HepG2 (cell line): ENCODE measurements around the gene TM4SF5. TPM values are rescaled to one million over a fixed set of nuclear protein-coding genes. Genes with fewer than 3 reads are reported as not detected.

Source experiments
- ARNT ChIP-seq: fragments of 450-650 bp; IDR thresholded peaks from 2 replicates; pipeline ENCODE4 v1.6.1; 2017
- MAF1 ChIP-seq: sonication (generic); formaldehyde crosslinking; IDR thresholded peaks from 2 replicates; pipeline ENCODE4 v1.5.0; 2020; ENCODE audit warnings: missing genetic modification reagents, borderline replicate concordance
- NR3C1 ChIP-seq: sonication (generic); formaldehyde crosslinking; IDR thresholded peaks from 2 replicates; pipeline ENCODE4 v1.4.0; 2020; ENCODE audit warnings: missing genetic modification reagents
- SRSF9 ChIP-seq: fragments of 200-400 bp; formaldehyde crosslinking; IDR thresholded peaks from 2 replicates; pipeline ENCODE4 v1.6.1; 2018; ENCODE audit warnings: borderline replicate concordance, mild to moderate bottlenecking, low read depth, low read length; ENCODE audit not compliant: insufficient read depth, poor library complexity, severe bottlenecking
- ZNF891 ChIP-seq: sonication (generic); formaldehyde crosslinking; IDR thresholded peaks from 2 replicates; pipeline ENCODE4 v1.5.0; 2020; ENCODE audit warnings: mild to moderate bottlenecking, missing genetic modification reagents
- polyA plus RNA-seq, 8 experiments: library from polyadenylated mRNA; depleted of rRNA in 3 of 8; stranded (reverse) in 7 of 8; unstranded in 1 of 8; fragments of >200 nt; fragmentation: Illumina TruSeq in 4 of 8; extraction: Trizol in 4 of 8; gene quantifications; 2 replicates each; pipeline versions ENCODE4 v1.2.1 to v1.2.3, GENCODE V29; 2011 to 2016; ENCODE audit warnings: low read depth in 4 of 8, missing spikeins in 1 of 8, mixed read lengths in 1 of 8; ENCODE audit not compliant: insufficient read depth in 1 of 8
- total RNA-seq, 5 experiments: library from RNA; depleted of rRNA; stranded (reverse); fragments of >200 nt; fragmentation: Illumina TruSeq; extraction: Trizol; gene quantifications; 2 replicates each; pipeline ENCODE4 v1.2.3, GENCODE V29; 2016; ENCODE audit warnings: low read depth in 1 of 5
- TF ChIP-seq, protein P1 (sequence below): sonication (generic); formaldehyde crosslinking; IDR thresholded peaks from 2 replicates; pipeline ENCODE4 v1.4.0; 2020; ENCODE audit warnings: missing genetic modification reagents; ENCODE audit errors: not compliant biosample characterization
- TF ChIP-seq, protein P2 (sequence below): IDR thresholded peaks from 2 replicates; pipeline ENCODE4 v1.6.1; 2016; ENCODE audit warnings: mild to moderate bottlenecking
- TF ChIP-seq, protein P3 (sequence below): sonication (generic); formaldehyde crosslinking; IDR thresholded peaks from 2 replicates; pipeline ENCODE4 v1.4.0; 2020; ENCODE audit warnings: missing genetic modification reagents
- TF ChIP-seq, protein P4 (sequence below): sonication (generic); formaldehyde crosslinking; IDR thresholded peaks from 2 replicates; pipeline ENCODE4 v1.5.0; 2020; ENCODE audit warnings: mild to moderate bottlenecking, missing genetic modification reagents
- TF ChIP-seq, protein P5 (sequence below): sonication (generic); formaldehyde crosslinking; IDR thresholded peaks from 2 replicates; pipeline ENCODE4 v1.5.0; 2020; ENCODE audit warnings: missing genetic modification reagents, mild to moderate bottlenecking, borderline replicate concordance

The TM4SF5 gene
- total and polyA plus RNA-seq, 2 of the 13 experiments (the other 11 are each of a cell fraction or from before 2014, with no cell fraction given), result 30.1 to 126 TPM

DNA sequence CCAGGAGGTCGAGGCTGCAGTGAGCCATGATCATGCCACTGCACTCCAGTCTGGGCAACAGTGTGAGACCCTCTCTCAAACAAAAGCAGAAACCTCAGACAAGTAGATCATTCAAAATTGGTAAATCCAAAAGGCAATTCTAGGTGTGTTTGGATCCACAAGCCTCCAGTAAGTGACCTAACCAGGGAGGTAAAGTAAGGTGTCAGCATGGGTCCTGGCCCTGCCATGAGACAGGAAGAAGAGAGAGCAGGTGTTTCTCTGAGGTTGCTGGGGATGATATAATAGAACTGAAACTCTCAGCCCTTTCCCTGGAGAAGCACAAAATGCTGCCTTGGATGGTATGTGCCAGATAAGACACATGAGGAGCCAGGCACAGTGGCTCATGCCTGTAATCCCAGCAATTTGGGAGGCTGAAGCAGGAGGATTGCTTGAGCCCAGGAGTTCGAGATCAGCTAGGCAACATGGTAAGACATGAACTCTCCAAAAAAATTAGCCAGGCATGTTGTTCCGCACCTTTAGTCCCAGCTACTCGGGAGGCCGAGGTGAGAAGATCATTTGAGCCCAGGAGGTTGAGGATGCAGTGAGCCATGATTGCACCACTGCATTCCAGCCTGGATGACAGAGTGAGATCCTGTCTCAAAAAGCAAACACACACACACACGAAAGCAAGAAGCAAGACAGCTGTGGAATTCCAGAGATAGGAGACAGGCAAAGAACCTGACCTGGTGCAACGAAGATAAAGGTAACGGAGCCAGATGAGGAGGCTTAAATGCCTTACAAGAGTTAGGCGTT lies 6.5 kb downstream of the TM4SF5 start (continued):
- TF ChIP-seq, protein P1, sequence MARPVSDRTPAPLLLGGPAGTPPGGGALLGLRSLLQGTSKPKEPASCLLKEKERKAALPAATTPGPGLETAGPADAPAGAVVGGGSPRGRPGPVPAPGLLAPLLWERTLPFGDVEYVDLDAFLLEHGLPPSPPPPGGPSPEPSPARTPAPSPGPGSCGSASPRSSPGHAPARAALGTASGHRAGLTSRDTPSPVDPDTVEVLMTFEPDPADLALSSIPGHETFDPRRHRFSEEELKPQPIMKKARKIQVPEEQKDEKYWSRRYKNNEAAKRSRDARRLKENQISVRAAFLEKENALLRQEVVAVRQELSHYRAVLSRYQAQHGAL, result no peak
- TF ChIP-seq, protein P2, sequence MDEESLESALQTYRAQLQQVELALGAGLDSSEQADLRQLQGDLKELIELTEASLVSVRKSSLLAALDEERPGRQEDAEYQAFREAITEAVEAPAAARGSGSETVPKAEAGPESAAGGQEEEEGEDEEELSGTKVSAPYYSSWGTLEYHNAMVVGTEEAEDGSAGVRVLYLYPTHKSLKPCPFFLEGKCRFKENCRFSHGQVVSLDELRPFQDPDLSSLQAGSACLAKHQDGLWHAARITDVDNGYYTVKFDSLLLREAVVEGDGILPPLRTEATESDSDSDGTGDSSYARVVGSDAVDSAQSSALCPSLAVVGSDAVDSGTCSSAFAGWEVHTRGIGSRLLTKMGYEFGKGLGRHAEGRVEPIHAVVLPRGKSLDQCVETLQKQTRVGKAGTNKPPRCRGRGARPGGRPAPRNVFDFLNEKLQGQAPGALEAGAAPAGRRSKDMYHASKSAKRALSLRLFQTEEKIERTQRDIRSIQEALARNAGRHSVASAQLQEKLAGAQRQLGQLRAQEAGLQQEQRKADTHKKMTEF (CRISPR knock-in tag), result peak; percentile 84
- TF ChIP-seq SRSF9 (no peak), ZNF891 (no peak), MAF1 (CRISPR knock-in tag) (no peak), NR3C1 (no peak), ARNT (no peak)
- TF ChIP-seq, protein P3, sequence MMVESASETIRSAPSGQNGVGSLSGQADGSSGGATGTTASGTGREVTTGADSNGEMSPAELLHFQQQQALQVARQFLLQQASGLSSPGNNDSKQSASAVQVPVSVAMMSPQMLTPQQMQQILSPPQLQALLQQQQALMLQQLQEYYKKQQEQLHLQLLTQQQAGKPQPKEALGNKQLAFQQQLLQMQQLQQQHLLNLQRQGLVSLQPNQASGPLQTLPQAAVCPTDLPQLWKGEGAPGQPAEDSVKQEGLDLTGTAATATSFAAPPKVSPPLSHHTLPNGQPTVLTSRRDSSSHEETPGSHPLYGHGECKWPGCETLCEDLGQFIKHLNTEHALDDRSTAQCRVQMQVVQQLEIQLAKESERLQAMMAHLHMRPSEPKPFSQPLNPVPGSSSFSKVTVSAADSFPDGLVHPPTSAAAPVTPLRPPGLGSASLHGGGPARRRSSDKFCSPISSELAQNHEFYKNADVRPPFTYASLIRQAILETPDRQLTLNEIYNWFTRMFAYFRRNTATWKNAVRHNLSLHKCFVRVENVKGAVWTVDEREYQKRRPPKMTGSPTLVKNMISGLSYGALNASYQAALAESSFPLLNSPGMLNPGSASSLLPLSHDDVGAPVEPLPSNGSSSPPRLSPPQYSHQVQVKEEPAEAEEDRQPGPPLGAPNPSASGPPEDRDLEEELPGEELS (CRISPR knock-in tag), result peak; percentile 90
- TF ChIP-seq, protein P4, sequence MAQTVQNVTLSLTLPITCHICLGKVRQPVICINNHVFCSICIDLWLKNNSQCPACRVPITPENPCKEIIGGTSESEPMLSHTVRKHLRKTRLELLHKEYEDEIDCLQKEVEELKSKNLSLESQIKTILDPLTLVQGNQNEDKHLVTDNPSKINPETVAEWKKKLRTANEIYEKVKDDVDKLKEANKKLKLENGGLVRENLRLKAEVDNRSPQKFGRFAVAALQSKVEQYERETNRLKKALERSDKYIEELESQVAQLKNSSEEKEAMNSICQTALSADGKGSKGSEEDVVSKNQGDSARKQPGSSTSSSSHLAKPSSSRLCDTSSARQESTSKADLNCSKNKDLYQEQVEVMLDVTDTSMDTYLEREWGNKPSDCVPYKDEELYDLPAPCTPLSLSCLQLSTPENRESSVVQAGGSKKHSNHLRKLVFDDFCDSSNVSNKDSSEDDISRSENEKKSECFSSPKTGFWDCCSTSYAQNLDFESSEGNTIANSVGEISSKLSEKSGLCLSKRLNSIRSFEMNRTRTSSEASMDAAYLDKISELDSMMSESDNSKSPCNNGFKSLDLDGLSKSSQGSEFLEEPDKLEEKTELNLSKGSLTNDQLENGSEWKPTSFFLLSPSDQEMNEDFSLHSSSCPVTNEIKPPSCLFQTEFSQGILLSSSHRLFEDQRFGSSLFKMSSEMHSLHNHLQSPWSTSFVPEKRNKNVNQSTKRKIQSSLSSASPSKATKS (CRISPR knock-in tag), result no peak
- TF ChIP-seq, protein P5, sequence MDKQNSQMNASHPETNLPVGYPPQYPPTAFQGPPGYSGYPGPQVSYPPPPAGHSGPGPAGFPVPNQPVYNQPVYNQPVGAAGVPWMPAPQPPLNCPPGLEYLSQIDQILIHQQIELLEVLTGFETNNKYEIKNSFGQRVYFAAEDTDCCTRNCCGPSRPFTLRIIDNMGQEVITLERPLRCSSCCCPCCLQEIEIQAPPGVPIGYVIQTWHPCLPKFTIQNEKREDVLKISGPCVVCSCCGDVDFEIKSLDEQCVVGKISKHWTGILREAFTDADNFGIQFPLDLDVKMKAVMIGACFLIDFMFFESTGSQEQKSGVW (CRISPR knock-in tag), result no peak
